Keratinocyte (primary cell): Measurements from ENCODE around the gene BEND5. TPM values are rescaled to one million over a fixed set of nuclear protein-coding genes. Genes with fewer than 3 reads are reported as not detected.

ENCODE experiments used
- DNase-seq: peaks from one replicate; pipeline ENCODE4 v3.0.0-alpha.2; 2011; ENCODE audit warnings: low read depth, missing footprints, low spot score
- FAIRE-seq: peaks from 2 replicates; lab custom pipeline; 2011; peaks lifted over from hg19 to GRCh38; lab: Jason Lieb, UNC
- H2AFZ ChIP-seq: 2 replicates; pipeline ENCODE4 v1.6.0; 2012; ENCODE audit warnings: low read length, control low read depth, inconsistent platforms; ENCODE audit not compliant: control insufficient read depth
- H3K27ac ChIP-seq: 2 replicates; pipeline ENCODE4 v1.5.1; 2011; ENCODE audit warnings: low read length; ENCODE audit not compliant: control insufficient read depth, insufficient read depth
- H3K27me3 ChIP-seq: 3 replicates; pipeline ENCODE4 v1.6.0; 2011; ENCODE audit warnings: low read length; ENCODE audit not compliant: control insufficient read depth, insufficient read depth; ENCODE audit errors: extremely low read depth
- H3K36me3 ChIP-seq, 2 experiments: 2 replicates in 1 of 2; 3 replicates in 1 of 2; pipeline ENCODE4 v1.5.1; 2011; ENCODE audit warnings: low read length in 2 of 2, mild to moderate bottlenecking in 1 of 2; ENCODE audit not compliant: control insufficient read depth in 2 of 2, insufficient read depth in 2 of 2; ENCODE audit errors: extremely low read depth in 1 of 2
- H3K4me1 ChIP-seq: 3 replicates; pipeline ENCODE4 v1.5.1; 2011; ENCODE audit warnings: low read length; ENCODE audit not compliant: control insufficient read depth, insufficient read depth; ENCODE audit errors: extremely low read depth
- H3K4me2 ChIP-seq: 3 replicates; pipeline ENCODE4 v1.6.0; 2011; ENCODE audit warnings: low read depth, low read length; ENCODE audit not compliant: control insufficient read depth, insufficient read depth; ENCODE audit errors: extremely low read depth
- H3K4me3 ChIP-seq, 3 experiments: fragments of 200-600 bp in 1 of 3; sonication (generic) in 1 of 3; 2 replicates in 2 of 3; 3 replicates in 1 of 3; pipeline ENCODE4 v1.5.1; 2011 to 2016; ENCODE audit warnings: low read length in 3 of 3, mild to moderate bottlenecking in 3 of 3, control low read depth in 2 of 3, inconsistent platforms in 1 of 3, low read depth in 1 of 3, mixed read lengths in 1 of 3, mixed run types in 1 of 3, moderate library complexity in 1 of 3; ENCODE audit not compliant: control insufficient read depth in 2 of 3, insufficient read depth in 2 of 3; ENCODE audit errors: extremely low read depth in 1 of 3
- H3K79me2 ChIP-seq: 2 replicates; pipeline ENCODE4 v1.6.0; 2012; ENCODE audit warnings: low read length; ENCODE audit not compliant: control insufficient read depth, insufficient read depth
- H3K9ac ChIP-seq: 3 replicates; pipeline ENCODE4 v1.6.0; 2011; ENCODE audit warnings: low read length; ENCODE audit not compliant: control insufficient read depth, insufficient read depth; ENCODE audit errors: extremely low read depth
- H3K9me1 ChIP-seq: 3 replicates; pipeline ENCODE4 v1.6.0; 2011; ENCODE audit warnings: low read length; ENCODE audit not compliant: control insufficient read depth, insufficient read depth; ENCODE audit errors: extremely low read depth
- H3K9me3 ChIP-seq: 2 replicates; pipeline ENCODE4 v1.5.1; 2012; ENCODE audit warnings: low read depth, low read length; ENCODE audit not compliant: control insufficient read depth
- H4K20me1 ChIP-seq: 3 replicates; pipeline ENCODE4 v1.6.0; 2011; ENCODE audit warnings: low read length; ENCODE audit not compliant: control insufficient read depth, insufficient read depth; ENCODE audit errors: extremely low read depth
- CTCF ChIP-seq, 3 experiments: IDR thresholded peaks in 1 of 3; conservative IDR thresholded peaks in 1 of 3; optimal IDR thresholded peaks in 1 of 3; 2 replicates in 2 of 3; 3 replicates in 1 of 3; pipeline versions ENCODE3 to v1.5.1; 2011; ENCODE audit warnings: low read length in 3 of 3, mild to moderate bottlenecking in 3 of 3, moderate library complexity in 2 of 3, control low read depth in 1 of 3, inconsistent platforms in 1 of 3; ENCODE audit not compliant: insufficient read depth in 2 of 3; ENCODE audit errors: extremely low read depth in 1 of 3
- EZH2 ChIP-seq: IDR thresholded peaks from one replicate; pipeline ENCODE4 v1.6.1; 2012; ENCODE audit warnings: inconsistent platforms, mild to moderate bottlenecking, low read length, moderate library complexity
- dilution Hi-C: fragments of 300-500 bp; cut with MboI; formaldehyde crosslinking; loops from one replicate; pipeline ENCODE4 v1.7.0; 2020; ENCODE audit warnings: low sequenced_read_pairs; ENCODE audit not compliant: extremely low pct_ligation_motif_present
- polyA plus RNA-seq, 5 experiments: library from polyadenylated mRNA; depleted of rRNA in 3 of 5; stranded (reverse) in 3 of 5; stranded (forward) in 1 of 5; unstranded in 1 of 5; fragments of >200 nt; gene quantifications; 1 replicate in 1 of 5; 2 replicates in 3 of 5; 3 replicates in 1 of 5; pipeline versions ENCODE4 v1.2.1 to v1.2.3, GENCODE V29; 2011 to 2012; ENCODE audit warnings: missing spikeins in 2 of 5, low read depth in 1 of 5, low replicate concordance in 1 of 5

The BEND5 gene
- polyA plus RNA-seq, 1 donor (not counting 4 experiments of a cell fraction or from before 2014, with no cell fraction given): not detected

DNA sequence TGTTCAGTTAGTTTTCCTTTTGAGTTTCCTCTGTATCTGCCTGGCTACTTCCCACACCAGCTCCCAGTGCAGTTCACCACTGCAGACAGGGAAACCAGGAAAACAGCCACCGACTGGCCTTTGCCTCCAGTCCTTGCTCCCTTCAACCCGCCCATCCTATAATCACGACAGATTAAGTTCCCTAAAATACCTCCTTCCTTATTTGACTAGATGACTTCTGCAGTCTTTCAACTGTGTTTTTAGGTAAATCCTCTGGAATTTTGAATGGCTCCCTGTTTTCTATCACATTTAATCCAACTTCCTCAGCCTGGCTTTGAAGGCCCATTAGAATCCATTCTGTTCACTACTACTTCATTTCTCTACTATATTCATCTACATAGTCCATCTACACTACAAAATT lies 37.6 kb downstream of the BEND5 start:
- Histone ChIP-seq H3K4me3 (no peak overlapping the region), H3K9me1 (no peaks in the 10 kb centered on the region), H3K27me3 (no peaks in the 10 kb centered on the region), H3K27ac (no peak overlapping the region), H2AFZ (no peak overlapping the region), H3K36me3 (no peaks in the 10 kb centered on the region), H4K20me1 (no peaks in the 10 kb centered on the region), H3K4me2 (no peak overlapping the region), H3K4me1 (no peaks in the 10 kb centered on the region), H3K9me3 (no peaks in the 10 kb centered on the region), H3K79me2 (no peaks in the 10 kb centered on the region), H3K9ac (no peak overlapping the region)
- TF ChIP-seq EZH2 (no peak), CTCF (optimal IDR thresholded peaks at IDR 0.05 in 1 of 3, IDR thresholded peaks at IDR 0.05 in 1 of 3, conservative IDR thresholded peaks at IDR 0.05 in 1 of 3; ENCODE audit: extremely low read depth in 1 of 3, insufficient read depth in 2 of 3, low read length in 3 of 3) (no peak)
- DNase-seq (no peak), FAIRE-seq (no peak)
- dilution Hi-C loops: no loop called here

GRCh38 chr1:48738356-48738755 lies 38.3 kb downstream of the BEND5 start:
- Histone ChIP-seq H3K27me3 (no peaks in the 10 kb centered on the region), H3K9ac (no peak overlapping the region), H3K9me3 (no peaks in the 10 kb centered on the region), H2AFZ (no peak overlapping the region), H3K4me2 (no peak overlapping the region), H3K79me2 (no peaks in the 10 kb centered on the region), H3K4me1 (no peaks in the 10 kb centered on the region), H3K36me3 (no peaks in the 10 kb centered on the region), H3K4me3 (no peak overlapping the region), H3K27ac (no peak overlapping the region), H3K9me1 (no peaks in the 10 kb centered on the region), H4K20me1 (no peaks in the 10 kb centered on the region)
- FAIRE-seq: no peak
- no peak for TF ChIP-seq CTCF (optimal IDR thresholded peaks at IDR 0.05 in 1 of 3, IDR thresholded peaks at IDR 0.05 in 1 of 3, conservative IDR thresholded peaks at IDR 0.05 in 1 of 3; ENCODE audit: extremely low read depth in 1 of 3, insufficient read depth in 2 of 3, low read length in 3 of 3)
- no peak for TF ChIP-seq EZH2
- DNase-seq: no peak
- dilution Hi-C loops: no loop called here
